NCI-H1417 treated with DMSO at 0.1 percent for 48 hours (cell line): ENCODE measurements around the gene SIL1.
A peak's percentile ranks its signal among the peaks of the same experiment; 100 is the strongest.

Experiments used
- DNase-seq: peaks from one replicate; lab custom pipeline; 2025; lab: John Stamatoyannopoulos, UW

Gene SIL1

DNA sequence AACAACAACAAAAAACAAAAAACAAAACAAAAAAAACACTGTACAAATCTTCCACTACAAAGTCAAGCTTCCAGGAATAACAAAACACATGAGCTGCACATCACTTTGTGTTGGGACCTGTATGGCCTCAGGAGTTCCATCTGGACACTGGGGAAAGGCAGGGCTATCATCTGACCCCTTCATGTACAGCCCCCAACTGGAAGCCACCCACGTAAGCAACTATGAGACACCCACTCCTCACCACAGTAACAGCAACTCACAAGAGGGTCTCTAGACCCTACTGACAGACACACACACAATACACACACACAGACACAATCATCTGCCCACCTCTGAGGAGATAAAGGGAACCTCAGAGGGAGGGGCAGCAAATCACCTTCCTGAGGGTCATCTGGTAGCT is 241.4 kb downstream of the SIL1 start:
- no peak for DNase-seq

- no peak for DNase-seq
Observed at GRCh38 chr5:138955671-138956295, 242.4 kb downstream of the SIL1 start.

DNA sequence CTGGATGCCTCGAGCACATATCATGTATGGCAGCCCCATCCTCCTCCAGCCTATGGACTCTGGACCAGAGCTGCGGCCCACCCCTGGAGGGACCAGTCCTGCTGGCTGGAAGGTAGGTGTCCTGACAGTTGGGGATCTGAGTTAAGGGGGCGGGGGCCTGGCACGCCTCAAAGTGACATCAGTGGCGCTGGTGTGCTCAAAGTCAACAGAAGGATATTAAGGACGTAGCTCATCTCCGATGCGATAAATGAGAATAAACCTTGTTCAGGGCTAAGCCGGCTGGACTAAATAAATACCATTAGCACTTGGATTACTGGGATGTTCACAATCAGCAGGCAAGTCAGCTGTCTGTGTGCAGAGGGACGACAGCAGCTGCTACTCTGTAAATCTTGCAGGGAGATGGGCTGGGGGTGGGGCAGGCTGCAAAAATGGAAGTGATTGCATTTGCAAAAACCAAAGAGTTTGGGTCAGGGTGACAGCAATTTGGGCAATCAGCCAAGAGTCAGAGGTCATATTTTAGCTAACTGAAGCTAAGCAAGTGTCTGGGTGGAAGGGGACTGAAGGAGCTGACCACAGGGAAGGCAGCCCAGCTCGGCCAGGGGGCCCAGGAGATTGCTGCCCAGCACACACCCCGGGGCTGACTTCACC is 243.0 kb downstream of the SIL1 start:
- peak; percentile 17 for DNase-seq

- DNase-seq, result no peak
Observed at GRCh38 chr5:138954257-138955012, 243.7 kb downstream of the SIL1 start.

DNA sequence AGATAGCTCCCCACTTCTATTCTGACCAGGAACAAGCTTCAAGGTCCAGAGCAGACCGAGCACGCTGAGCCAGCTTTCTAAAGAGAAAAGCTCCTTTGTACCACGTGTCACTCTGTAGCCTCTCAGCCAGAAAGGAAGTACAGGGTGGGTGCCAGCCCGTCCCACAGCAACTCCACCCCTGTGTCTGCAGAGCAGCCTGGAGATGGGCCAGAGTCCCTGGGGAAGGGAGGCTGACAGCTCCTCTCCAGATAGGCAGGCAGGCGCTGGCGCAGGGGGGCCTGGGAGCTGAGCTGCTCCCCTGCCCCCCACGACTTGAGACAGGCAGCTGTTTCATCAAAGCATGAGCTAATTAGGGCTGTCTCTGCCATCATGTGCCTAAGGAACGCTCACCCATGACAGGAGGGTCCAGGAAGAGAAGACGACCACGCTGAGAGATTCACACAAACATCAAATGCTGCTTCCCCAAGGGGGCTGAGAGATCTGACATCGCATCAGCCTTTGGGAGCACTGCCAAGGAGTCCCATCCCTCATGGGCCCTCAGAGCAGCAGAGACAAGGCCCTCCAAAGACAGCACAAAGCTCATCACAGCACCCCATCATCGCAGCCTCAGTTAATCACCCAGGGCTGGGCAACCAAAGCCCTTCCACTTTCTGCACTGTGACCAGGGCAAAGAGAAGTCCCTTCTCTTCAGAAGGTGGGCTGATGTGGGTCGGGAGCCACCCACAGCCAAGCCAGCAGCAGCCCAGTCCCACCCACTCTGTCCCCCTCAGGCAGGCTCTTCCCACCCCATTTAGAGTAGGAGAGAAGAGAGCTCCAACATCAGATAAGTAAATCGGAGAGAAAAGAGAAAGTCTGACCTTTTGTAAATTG is 244.5 kb downstream of the SIL1 start:
- no peak for DNase-seq

DNA sequence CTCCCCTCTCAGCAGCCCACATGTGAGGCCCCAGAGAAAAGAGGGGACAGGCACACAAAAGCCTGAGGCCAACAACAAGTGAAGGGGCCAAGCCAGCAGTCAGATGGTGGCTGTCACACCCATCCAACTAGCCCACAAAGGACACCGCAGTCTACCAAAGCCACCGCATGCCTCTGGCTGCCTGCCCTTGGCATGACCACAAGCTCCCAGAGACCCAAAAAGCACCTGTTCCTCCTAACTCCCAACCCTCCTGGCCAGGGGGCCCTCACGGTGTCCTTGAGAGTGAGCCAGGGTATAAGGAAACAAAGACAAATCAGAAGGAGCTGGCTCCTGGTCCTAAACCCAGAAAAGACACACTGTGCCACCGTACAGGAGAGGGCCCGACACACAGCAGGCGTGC is 245.2 kb downstream of the SIL1 start:
- no peak for DNase-seq

GRCh38 chr5:138951986-138952735 is 246.0 kb downstream of the SIL1 start:
- no peak for DNase-seq

DNA sequence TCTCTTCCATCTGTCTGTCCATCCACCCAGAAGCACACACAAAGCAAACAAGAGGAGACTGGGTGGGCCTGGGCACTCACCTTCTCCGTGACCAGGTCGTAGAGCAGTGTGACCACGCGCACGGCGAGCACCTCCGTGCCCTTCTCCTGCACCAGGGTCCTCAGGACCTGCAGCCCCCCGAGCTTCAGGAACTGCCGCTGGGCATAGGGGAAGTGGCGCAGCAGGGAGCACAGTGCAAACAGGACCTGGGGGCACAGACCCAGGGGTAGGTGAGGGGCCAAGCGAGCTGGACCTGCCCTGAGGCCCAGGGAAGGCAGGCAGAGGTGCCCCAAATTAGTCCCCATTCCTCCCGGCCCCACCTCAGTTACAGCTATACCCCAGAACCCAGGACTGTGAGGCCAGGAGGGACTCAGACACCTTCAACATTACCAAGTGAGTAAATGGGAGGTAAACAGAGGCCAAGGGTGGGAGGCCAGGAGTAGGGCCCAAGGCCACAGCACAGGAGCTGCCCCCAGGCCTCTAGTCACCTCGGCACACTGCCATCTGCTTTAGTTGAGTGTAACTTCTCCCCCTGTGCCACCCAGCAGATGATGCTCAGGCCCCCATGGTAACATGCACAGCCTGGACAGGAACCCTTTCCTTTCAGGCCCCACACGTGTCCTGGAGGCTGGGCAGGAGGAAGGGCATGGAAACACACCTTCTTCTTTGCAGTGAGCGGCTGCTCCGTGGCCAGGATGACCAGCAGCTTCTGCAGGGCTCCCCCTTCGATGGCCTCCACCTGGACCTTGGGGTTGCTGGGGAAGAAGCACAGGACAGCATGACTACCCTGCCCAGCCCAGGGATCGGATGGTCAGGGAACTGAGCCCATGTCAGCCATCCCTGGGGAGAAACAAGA is 246.8 kb downstream of the SIL1 start:
- no peak for DNase-seq

DNA sequence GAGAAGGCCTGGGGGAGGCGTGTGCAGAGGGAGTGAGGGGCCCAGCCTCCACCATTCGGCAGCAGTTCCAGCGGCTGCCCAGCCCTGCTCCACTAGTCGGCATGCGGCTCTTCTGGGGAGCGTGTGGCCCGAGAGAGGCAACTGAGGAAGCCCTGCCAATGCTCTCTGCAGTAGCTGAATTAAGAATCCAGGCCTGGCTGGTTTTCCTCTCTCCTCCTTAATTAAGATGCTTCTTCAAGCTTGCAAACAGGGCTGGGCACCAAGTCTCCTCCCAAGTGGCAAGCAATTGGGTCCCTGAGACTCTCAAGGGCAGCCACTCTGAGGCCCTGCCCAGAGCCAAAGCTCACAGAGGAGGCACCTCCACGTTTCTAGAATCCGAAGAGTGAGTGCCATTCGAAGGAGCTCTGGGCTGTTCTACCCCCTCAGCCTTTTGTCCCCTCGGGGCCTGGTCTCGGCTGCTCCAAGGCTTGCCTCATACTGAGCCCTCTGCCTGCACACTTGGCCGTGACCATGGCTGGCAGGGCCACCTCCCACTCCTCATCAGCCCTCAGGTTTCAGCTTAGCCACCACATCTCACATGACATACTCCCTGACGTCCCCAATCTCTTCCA is 247.6 kb downstream of the SIL1 start:
- DNase-seq, result no peak

- DNase-seq, result no peak
Observed at GRCh38 chr5:138949988-138950387, 248.2 kb downstream of the SIL1 start.

DNA sequence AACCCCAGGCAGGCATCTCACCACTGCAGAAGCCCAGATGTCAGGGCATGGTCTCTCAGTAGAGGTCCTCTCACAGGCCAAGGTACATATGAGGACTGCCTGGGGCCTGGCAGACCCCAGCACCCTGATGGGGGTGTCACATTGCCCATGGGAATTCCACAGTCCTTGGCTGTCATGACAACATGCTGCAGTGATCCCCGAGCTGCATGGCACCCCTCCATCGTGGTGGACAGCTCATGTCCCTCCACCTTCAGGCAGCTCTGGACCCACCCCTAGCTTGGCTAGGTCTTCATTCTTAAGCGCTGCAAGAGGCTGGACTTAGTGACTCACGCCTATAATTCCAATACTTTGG is 249.0 kb downstream of the SIL1 start:
- DNase-seq, result no peak

DNA sequence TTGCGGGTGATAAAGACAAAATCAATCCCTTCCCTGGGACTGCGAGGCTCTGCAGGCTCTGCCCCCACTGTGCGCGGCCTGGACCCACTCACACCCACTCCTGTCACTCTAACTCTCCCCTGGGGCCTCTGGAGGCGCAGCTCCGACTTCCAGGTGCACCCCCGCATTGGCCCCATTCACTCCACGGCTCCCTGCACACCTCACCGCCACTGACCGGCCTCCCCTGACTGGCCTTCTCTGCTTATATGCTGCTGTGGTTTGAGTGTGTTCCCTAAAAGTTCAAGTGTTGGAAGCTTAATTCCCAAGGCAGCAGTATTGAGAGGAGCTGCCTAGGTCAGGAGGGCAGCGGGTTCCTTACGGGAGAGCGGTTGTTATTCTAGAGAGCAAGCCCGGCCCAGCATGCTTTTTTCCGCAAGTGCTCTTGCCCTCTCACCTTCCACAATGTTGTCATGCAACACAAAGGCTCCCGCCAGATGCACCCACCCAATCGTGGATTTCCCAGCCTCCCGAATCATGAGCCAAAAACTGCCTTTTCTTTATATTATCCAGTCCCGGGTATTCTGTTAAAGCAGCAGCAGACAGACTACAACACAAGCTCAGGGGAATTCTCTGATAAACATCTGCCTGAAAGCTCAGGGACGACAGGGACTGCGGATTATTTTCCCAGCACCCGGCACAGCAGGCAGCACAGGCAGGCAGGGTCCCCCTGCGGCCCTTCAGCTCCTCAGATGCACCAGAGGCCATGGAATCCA is 249.5 kb downstream of the SIL1 start:
- DNase-seq, result no peak

DNA sequence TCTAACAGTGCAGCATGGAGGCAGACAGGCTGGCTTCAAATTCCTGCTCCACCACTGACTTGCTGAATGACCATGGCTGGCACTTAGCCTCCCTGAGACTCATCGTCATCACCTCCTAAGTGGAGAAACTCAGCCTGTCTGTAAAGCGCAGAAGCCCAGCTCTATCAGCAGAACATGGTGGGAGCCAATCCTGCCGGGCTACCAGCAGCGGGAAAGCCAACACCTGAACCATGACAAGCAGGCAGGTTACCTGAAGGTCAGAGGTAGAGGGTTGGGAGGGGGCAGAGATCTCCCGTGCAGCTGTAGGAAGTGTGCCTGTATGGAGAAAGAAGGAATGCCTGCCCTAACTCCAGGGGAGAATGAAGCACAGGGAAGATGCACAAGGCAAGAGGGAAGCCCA is 250.4 kb downstream of the SIL1 start:
- DNase-seq, result no peak

DNA sequence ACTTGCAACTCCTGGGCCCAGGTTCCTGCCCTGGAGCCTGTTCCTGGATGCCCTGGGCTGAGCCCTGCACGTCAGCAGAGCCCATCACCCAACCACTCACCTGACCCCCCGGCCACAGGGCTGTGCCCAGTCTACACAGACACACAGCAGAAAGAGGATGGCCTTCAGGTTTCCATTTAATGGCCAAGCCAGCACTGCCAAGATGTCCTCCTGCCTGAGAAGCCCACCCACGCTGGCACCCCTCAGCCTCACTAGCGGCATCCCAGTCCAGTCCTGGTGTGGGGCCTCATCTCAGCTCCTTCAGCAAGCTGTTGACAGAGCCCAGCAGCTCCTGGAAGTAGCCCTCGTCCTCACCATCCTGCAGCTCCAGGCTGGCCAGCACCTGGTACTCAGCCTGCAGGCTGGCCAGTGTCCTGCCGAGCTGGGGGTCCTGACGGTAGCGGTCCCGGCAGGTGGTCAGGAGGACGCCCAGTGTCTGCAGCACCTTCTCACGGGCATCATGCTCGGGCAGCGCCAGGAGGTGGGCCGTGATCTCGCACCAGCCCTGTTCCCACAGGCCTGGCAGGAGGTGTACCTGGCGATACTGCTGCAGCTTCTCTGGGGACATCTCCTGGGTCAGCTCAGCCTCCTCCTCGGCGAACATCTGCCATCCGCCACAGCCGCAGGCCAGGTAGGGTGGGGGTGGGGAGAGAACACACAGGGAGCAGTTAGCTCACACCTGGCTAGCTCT is 251.2 kb downstream of the SIL1 start:
- DNase-seq, result no peak

DNA sequence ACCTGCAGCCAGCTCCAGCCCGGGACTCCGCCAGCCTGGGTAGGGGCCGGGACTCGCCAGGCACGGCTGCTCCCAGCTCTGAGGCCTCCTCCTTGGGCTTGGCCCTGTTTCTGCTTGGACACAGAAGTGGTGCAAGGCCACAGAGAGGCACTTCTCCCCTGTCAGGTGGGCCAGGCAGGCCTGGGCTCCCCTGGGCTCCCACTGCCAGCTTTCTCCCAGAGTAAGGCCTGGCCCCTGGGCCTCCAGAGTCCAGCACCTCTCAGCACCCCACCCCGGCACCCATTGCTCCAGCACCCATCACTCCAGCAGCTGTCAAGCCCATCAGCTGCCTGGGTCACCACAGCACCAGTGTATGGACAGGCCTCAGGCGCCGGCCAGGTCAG is 251.9 kb downstream of the SIL1 start:
- no peak for DNase-seq

DNA sequence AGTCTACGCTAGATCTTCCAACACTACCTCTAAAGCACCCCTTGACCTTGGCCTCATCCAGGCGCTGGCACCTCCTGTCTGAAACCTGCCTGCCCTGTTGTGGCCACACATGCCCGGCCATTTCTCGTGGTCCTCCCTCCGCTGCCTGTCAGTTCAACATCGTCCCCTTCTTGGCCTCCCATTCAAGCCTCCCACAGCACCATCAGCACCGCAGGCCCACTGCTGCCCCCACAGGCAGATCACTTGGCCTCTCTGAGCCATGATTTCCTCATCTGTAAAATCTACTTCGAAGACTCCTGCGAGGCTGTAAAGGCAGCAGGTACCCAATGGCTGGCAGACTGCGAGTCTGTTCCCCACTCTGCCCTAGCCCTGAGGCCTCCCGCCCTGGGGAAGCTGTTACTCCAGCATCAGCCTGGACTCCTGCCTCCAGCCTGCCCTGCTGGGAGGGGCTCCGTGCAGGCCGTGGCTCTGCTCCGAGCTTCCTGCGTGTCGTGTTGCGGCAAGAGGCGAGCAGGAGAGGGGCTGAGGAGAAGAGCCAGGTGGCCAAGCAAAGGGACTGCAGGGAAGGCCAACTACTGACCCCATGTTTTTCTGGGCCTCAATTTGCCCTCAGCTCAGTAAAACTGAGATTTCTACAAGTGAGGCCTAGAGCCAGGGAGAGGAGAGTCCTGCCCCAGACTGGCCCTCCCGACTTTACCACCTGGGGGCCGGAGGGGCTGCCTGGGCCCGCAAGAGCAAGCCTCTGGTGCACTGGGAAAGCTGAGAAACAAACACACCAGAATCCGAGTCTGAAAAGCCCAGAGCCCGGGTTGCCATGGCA is 252.5 kb downstream of the SIL1 start:
- DNase-seq, result no peak

GRCh38 chr5:138944527-138945322 is 253.4 kb downstream of the SIL1 start:
- DNase-seq, result no peak
